Measurements from ENCODE around the gene PRMT9. TPM values are rescaled to one million over a fixed set of nuclear protein-coding genes. Genes with fewer than 3 reads are reported as not detected.

PRMT9 gene
- total RNA-seq, 6 experiments from 2014 or later, result 3.4 to 4.9 (median 4.6) TPM

GRCh38 chr4:147658501-147658900 is 25.5 kb downstream of the PRMT9 start:
- no peak overlapping the region for H3K27ac ChIP-seq
- H3K4me3 ChIP-seq, result no peak overlapping the region
- H3K27me3 ChIP-seq, result no peaks in the 10 kb centered on the region
- H3K9me3 ChIP-seq, result no peaks in the 10 kb centered on the region
- H3K4me1 ChIP-seq, result no peaks in the 10 kb centered on the region
- ATAC-seq (no peak), DNase-seq (no peak)
- intact Hi-C loops (cut with DNase I), result no loop called here
- peaks cover 0 to 28% (median 5%) of the 10 kb centered on the region in 4 donors for H3K36me3 ChIP-seq
- 93% methylated on average over 3 of the region's 4 CpGs for WGBS (ENCODE audit: insufficient coverage, low coverage, low lambda C conversion rate, missing lambda C conversion rate)
- TF ChIP-seq POLR2A (IDR thresholded peaks at IDR 0.05), result no peak
- no peak for TF ChIP-seq CTCF (IDR thresholded peaks at IDR 0.05)

GRCh38 chr4:147655639-147656038 is 28.3 kb downstream of the PRMT9 start:
- TF ChIP-seq POLR2A (IDR thresholded peaks at IDR 0.05) (no peak), CTCF (IDR thresholded peaks at IDR 0.05) (no peak)
- Histone ChIP-seq H3K27ac (no peak overlapping the region), H3K27me3 (no peaks in the 10 kb centered on the region), H3K36me3 (peaks cover 0 to 29% (median 5%) of the 10 kb centered on the region in 4 donors), H3K9me3 (no peaks in the 10 kb centered on the region), H3K4me1 (no peaks in the 10 kb centered on the region), H3K4me3 (no peak overlapping the region)
- 85% methylated on average over 1 of the region's 2 CpGs for WGBS (ENCODE audit: insufficient coverage, low coverage, low lambda C conversion rate, missing lambda C conversion rate)
- no peak for DNase-seq
- no peak for ATAC-seq
- intact Hi-C loops (cut with DNase I), result no loop called here

- Histone ChIP-seq H3K4me1 (no peaks in the 10 kb centered on the region), H3K9me3 (no peaks in the 10 kb centered on the region), H3K36me3 (peaks cover 0 to 17% (median 0%) of the 10 kb centered on the region in 4 donors), H3K27me3 (no peaks in the 10 kb centered on the region), H3K27ac (no peak overlapping the region), H3K4me3 (no peak overlapping the region)
- no peak for DNase-seq
- no peak for TF ChIP-seq POLR2A (IDR thresholded peaks at IDR 0.05)
- no peak for TF ChIP-seq CTCF (IDR thresholded peaks at IDR 0.05)
- 90% methylated on average over 1 of the region's 1 CpG for whole genome bisulfite sequencing (ENCODE audit: insufficient coverage, low coverage, low lambda C conversion rate, missing lambda C conversion rate)
- intact Hi-C loops (cut with DNase I), result no loop called here
- no peak for ATAC-seq
Observed at GRCh38 chr4:147651563-147651962, 32.4 kb downstream of the PRMT9 start.

- intact Hi-C loops (cut with DNase I), result no loop called here
Observed at GRCh38 chr4:147648656-147649055, 35.3 kb downstream of the PRMT9 start.

More at GRCh38 chr4:147648656-147649055, 35.3 kb downstream of the PRMT9 start:
- Histone ChIP-seq H3K27ac (no peak overlapping the region), H3K9me3 (no peaks in the 10 kb centered on the region), H3K36me3 (peaks cover 0 to 8% (median 0%) of the 10 kb centered on the region in 4 donors), H3K4me1 (no peaks in the 10 kb centered on the region), H3K4me3 (no peak overlapping the region), H3K27me3 (no peaks in the 10 kb centered on the region)
- no peak for ATAC-seq
- TF ChIP-seq CTCF (IDR thresholded peaks at IDR 0.05) (no peak), POLR2A (IDR thresholded peaks at IDR 0.05) (no peak)
- DNase-seq, result no peak

All from right lobe of liver (tissue), 6 donors.